ENCODE results near the gene LAMA5.

LAMA5 gene

GRCh38 chr20:62350098-62350628 is 16.9 kb downstream of the LAMA5 start:
- DNase-seq (ENCODE audit: low read depth in 1 of 2, low spot score in 1 of 2): no peak

- DNase-seq (ENCODE audit: low read depth in 1 of 2, low spot score in 1 of 2): no peak
Observed at GRCh38 chr20:62349556-62350097, 17.5 kb downstream of the LAMA5 start.

DNA sequence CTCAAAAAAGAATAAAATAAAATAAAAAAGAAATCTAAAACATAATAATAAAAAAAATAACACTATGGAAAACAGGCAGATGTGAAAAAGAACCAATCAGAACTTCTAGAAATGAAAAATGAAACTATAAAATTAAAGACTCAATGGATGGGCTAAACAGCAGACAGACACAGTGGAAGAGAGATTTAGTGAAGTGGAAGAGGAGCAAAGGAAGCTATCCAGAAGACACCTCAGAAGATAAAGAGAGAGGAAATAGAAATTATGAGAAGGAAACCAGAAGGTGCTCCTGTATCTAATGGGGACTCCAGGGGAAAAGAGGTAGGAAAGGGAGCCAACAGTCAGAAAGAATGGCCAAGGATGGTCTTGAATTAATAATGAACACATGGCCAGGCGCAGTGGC is 18.5 kb downstream of the LAMA5 start:
- DNase-seq (ENCODE audit: low read depth in 1 of 2, low spot score in 1 of 2): no peak

DNA sequence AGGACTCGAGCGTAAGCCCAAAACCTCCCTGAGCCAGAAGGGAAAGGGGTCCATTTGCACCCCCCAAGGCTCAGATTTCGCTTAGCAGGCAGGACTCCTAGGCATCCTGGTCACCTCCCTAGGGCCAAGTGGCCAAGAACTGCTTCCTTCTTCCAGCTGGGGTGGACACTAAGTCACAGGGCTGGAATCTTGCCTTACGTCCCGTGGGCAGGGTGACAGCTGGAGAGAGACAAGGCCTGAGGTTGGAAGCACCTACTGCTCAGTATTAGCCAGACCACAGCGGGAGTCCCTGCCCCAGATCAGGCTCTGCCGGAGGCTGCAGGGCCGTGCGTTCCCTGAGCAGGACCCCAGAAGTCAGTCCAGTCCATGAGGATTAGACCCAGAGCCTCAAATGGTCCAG is 19.7 kb downstream of the LAMA5 start:
- no peak for DNase-seq (ENCODE audit: low read depth in 1 of 2, low spot score in 1 of 2)

DNA sequence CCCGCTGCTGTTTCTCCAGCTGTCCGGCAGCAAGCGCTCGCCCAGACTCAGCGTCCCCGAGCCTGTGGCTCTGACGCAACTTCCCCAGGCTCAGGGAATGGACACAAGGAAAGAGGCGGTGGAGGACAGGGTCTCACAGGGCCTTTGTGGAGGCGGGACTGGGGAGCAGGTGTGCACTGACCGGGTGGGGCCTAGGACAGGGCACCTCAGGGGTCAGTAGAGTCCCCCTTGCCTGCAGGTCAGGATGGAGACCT is 20.0 kb downstream of the LAMA5 start:
- no peak for DNase-seq (ENCODE audit: low read depth in 1 of 2, low spot score in 1 of 2)

GRCh38 chr20:62346398-62347150 is 20.5 kb downstream of the LAMA5 start:
- DNase-seq (ENCODE audit: low read depth in 1 of 2, low spot score in 1 of 2): no peak

- DNase-seq (ENCODE audit: low read depth in 1 of 2, low spot score in 1 of 2): no peak
Observed at GRCh38 chr20:62345681-62346370, 21.3 kb downstream of the LAMA5 start.

GRCh38 chr20:62344782-62345181 is 22.3 kb downstream of the LAMA5 start:
- no peak for DNase-seq (ENCODE audit: low read depth in 1 of 2, low spot score in 1 of 2)

DNA sequence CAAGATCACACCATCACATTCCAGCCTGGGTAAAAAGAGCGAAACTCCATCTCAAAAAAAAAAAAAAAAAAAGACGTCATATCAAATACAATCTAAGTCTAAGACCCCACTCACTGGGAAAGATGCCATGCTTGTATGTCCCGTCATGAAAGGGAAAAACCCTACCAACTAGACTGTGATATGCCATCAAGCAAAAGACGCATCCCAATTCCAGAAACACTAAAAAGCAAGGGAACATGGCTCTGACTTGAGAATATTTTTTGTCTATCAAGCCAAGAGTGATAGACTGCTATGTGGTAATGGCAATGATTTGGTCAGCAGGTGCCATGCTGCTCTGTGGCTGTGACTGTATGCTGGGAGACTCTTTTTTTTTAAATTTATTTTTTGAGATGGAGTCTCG is 23.0 kb downstream of the LAMA5 start:
- no peak for DNase-seq (ENCODE audit: low read depth in 1 of 2, low spot score in 1 of 2)

- DNase-seq (ENCODE audit: low read depth in 1 of 2, low spot score in 1 of 2): no peak
Observed at GRCh38 chr20:62342910-62343309, 24.2 kb downstream of the LAMA5 start.

DNA sequence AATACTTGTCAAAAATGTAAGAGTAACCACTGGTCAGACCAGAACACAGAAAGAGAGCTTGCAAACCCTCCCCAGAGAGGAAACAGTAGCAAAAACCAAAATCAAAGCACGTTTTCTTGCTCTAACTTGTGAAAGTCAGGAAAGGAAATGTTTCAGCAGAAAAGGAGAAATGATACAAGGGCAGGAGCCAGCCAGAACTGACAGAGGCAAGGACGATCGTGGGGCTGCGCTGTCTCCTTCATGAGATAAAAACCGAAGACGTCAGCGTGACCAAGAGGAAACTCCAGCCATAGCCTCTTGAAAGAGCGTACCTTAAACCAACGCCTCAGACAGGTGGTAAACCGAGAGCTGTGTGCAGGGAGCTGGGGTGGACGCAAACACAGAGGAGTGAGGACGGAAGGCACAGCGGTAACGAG is 27.5 kb downstream of the LAMA5 start:
- no peak for DNase-seq (ENCODE audit: low read depth in 1 of 2, low spot score in 1 of 2)

DNA sequence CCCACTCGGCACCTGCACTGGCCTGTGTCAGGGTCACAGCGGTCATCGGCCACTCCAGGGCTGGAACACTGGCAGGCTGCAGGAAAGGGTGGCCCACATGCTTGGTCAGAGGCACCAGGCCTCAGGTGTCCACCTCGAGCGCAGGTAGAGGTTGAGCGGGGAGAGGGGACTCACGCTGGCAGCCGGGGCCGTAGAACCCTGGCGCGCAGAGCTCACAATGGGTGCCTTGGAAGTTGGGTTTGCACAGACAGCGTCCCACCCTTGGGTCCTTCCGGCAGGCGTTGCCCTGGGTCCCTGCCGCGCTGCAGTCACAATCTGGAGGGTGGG is 28.9 kb downstream of the LAMA5 start:
- DNase-seq (ENCODE audit: low read depth in 1 of 2, low spot score in 1 of 2): no peak

DNA sequence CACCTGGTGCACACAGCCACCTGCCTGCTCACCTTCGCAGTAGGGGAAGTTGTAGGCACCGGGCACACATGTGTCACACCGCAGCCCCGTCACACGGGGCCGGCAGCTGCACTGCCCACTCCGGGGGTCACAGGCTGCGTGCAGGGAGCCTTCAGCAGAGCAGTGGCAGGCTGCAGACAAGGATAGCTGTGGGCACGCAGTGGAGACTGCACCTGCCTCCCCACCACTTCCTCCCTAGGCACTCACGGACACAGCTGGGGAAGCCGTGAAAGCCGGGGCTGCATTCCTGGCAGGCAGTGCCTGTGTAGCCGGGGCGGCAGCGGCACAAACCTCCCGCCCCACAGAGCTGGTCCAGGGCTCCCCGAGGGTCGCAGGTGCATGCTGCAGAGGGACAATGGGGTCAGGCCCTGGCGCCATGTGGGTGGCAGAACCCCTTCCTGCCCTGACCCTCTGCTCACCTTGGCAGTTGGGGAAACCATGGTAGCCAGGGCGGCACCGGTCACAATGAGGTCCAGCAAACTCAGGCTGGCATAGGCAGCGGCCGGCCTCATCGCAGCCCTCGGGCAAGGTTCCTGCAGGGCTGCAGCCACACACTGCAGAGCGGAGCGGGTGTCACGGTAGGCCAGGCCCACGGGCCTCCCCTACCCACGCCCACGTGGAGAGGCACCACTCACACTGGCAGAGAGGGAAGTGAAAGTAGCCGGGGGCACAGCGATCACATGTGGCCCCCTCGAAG is 29.4 kb downstream of the LAMA5 start:
- no peak for DNase-seq (ENCODE audit: low read depth in 1 of 2, low spot score in 1 of 2)

GRCh38 chr20:62336775-62337557 is 30.1 kb downstream of the LAMA5 start:
- DNase-seq (ENCODE audit: low read depth in 1 of 2, low spot score in 1 of 2): no peak

DNA sequence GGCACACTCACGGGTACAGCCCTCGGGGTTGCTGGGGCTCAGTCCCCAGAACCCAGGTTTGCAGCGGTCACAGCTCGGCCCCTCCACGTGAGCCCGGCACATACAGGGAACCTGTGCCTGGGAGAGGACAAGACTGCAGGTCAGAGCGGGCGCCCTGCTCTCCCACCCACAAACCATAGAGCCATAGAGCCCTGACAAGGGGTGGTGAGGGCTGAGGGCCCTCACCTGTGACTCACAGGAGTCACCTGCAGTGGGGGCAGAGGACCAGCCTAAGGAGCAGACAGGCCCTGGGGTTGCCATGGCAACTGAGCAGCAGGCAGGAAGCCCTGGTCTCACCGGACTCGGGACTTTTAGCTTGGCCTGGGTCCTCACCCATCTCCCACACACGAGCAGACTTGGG is 30.8 kb downstream of the LAMA5 start:
- no peak for DNase-seq (ENCODE audit: low read depth in 1 of 2, low spot score in 1 of 2)

- DNase-seq (ENCODE audit: low read depth in 1 of 2, low spot score in 1 of 2): no peak
Observed at GRCh38 chr20:62335532-62335931, 31.6 kb downstream of the LAMA5 start.

DNA sequence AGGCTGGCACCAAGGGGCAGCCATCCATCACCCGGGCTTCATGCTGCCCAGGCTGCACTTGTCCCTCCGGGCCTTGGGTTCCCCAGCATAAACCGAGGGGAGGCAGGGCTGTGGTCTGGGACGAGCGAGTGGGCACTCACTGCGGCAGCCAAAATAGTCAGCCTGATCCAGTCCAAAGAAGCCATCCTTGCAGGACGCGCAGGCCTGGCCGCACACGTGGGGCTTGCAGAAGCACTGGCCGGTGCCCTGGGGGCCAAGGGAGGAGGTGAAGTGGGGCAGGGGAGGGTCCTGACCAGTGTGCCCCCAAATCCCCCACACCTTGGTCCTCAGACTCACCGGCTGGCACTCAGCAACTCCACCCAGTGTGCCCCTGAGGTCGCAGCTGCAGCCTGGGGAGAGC is 32.2 kb downstream of the LAMA5 start:
- DNase-seq (ENCODE audit: low read depth in 1 of 2, low spot score in 1 of 2): no peak

DNA sequence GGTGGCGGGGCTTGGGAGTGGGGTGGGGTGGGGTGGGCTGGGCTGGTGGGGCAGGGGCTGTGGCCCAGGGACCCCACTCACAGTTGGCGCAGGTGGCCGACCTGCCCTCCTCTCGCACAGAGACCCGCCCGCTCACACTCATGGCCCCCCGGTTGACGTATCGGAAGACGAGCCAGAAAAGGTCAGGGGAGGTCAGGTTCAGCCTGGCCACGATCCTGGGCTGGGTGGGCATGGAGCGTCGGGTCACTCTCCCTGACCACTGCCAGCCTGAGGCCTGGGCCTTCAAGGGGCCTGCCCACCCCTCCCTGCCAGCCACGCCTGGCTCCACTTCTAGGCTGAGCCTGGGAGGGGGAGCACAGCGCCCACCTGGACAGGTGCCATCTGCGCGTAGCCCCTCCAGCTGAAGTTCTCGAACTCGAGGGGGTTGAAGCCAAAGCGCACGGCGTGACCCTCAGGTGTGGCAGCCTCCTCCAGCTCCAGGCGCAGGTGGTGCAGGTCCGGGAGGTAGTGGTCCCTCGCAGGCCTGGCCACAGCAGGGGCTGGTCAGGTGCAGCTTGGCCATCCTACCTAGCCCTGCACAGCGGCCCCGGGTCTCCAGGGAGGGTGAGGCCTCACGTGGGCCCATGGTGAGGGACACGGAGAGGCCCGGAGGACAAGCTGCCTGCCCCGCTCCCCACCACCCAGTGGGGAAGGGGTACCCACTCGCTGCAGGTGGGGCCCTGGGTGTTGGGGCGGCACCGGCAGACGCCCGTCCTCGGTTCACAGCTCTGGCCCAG is 33.1 kb downstream of the LAMA5 start:
- DNase-seq (ENCODE audit: low read depth in 1 of 2, low spot score in 1 of 2): no peak

DNA sequence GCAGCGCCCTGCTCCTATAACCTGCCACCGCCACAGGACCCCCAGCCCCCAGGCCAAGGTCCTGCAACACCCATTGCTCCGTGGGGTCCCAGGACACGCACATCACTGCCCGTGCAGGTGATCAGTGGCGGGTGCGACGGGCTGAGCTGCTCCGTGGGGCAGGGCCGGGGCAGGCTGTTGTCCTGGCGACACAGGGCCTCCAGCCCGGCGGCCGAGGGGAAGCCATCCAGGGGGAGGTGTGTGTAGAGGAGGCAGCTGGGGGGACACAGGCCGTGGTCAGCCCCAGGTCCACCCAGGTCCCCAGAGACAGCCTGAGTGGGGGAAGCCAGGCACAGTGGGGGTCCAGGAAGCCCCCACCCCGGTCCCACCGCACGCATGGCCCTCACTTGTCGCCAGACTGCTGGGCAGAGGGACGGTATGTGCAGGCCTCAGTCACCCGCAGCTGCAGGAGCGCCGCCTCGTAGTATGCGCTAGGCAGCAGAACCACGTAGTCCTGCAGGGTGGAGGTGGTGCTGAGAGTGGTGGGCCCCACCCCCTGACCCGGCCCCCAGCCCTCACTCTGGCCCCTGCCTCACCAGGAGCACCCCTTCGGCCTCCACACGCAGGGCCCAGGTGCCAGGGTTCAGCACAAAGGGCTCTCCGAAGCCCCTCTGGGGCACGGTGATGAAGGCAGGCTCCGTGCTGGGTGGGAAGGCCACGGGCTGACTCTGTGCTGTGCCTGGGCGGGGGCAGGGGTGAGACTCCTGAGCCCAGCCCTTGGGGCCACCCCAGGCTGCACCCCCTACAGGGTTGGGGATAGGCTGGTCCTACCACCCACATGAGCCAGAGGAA is 33.9 kb downstream of the LAMA5 start:
- DNase-seq (ENCODE audit: low read depth in 1 of 2, low spot score in 1 of 2): no peak

- DNase-seq (ENCODE audit: low read depth in 1 of 2, low spot score in 1 of 2): no peak
Observed at GRCh38 chr20:62332421-62332820, 34.7 kb downstream of the LAMA5 start.
